HuH-7 (cell line): ENCODE data around the gene ANOS1.
"Not testable (repeated sequence)": the region's sequence is repeated elsewhere in the genome, so short reads cannot be mapped to it uniquely, and the experiment has no call there.

Source experiments
- DNase-seq: peaks from one replicate; pipeline ENCODE4 v3.0.0; 2011; ENCODE audit warnings: low spot score

Gene ANOS1

DNA sequence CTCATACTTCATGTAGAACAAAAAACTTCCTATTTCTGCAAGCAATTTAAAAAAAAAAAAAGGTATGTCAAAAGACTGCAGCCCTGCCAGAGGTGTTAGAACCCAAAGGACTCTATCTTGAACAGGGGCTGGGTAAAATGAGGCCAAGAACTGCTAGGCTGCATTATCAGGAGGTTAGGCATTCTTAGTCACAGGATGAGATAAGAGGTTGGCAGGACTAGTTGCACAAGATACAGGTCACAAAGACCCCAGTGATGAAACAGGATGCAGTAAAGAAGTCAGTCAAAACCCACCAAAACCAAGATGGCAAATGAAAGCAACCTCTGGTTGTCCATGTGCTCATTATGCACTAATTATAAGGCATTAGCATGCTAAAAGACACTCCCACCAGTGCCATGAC lies 104.1 kb downstream of the ANOS1 start:
- no peak for DNase-seq

DNA sequence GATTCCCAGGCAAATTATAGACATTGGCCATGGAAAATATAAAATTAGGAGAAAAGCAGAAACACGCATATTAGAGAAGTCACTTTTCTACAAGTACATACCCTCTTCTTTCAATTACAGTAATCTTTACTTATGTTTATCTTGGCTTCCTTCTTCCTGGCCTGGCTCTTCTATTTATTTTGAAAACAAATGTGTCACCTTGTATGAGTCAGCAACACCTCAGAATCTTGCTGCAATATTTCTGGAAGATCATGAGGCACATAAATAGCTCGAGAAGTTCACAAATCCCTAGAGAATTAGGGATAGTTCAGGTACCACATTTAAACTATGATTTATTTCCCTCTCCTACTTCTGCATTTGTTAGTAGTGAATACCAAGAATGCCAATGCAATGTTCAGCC lies 124.6 kb downstream of the ANOS1 start:
- no peak for DNase-seq

DNA sequence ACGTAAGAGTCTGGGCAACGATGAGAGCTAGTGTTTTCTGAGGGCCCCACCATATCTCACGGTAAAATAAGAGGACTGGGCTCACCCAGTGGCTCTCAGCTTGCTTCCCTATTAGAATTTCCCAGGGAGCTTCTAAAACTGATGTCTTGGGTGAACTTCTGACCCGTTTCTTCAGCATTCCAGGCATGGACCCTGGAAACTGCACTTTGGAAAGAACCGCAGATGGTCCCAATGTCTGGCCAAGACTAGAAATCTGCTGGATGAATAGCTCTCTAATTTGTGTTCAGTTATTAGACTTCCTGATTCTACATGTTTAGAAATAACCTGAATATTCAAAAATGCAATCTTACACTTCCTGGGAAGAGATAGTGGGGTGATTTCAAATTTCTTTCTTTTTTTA lies 127.8 kb downstream of the ANOS1 start:
- DNase-seq: no peak

DNA sequence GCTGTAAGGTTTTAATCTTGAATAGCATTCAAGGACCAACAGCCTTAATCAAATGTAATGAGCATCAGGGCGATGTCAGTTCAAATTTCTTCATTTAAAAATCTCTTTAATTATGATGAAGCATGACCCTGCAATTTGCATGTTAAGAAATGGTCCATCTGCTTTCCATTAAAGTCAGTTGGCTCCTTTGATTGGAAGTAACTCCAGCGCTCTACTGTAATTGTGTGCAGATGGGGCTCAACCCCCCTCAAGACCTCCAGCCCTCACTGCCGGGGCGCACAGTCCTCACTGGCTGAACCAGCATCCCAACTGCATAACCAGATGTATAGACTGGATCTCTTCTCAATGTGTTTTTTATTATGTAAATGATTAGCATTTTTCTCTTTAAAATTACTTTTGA lies 140.4 kb downstream of the ANOS1 start:
- DNase-seq: no peak

DNA sequence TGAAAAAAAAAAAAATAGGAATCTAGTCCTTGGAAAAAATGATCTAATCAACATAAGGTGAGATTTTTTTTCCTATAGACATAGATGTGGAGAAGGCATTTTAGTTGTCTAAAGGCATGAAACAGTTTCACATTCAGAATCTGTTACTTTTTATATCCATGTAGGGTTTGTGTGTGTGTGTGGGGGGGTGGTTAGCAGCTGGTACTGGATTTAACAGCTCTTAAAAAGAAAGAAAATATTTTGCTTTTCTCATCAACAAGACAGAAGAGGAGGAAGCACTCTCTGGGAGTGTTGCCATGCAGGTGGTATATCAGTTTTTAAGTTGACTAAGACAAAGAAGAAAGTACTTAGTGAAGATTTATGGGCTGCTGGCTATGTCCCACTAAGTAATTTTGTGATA lies 145.0 kb downstream of the ANOS1 start:
- no peak for DNase-seq

DNA sequence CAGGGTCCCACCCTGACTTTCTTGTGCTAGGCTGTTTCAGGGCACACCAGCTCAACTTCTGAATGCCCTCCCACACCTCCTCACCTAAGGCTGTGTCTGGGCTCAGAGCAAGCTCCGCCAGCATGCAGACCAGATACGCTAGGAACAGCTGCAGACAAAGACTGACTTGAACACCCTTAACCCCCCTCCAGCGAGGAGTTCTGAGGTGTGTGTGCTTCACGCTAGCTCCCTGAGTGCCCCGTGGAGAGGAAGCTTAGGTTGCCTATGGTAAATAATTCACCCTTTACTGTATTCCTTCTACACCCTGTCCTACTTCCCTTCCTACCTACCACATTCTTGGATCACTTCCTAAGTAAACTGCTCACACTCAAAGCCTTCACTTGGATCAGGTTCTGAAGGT lies 152.3 kb downstream of the ANOS1 start:
- no peak for DNase-seq

DNA sequence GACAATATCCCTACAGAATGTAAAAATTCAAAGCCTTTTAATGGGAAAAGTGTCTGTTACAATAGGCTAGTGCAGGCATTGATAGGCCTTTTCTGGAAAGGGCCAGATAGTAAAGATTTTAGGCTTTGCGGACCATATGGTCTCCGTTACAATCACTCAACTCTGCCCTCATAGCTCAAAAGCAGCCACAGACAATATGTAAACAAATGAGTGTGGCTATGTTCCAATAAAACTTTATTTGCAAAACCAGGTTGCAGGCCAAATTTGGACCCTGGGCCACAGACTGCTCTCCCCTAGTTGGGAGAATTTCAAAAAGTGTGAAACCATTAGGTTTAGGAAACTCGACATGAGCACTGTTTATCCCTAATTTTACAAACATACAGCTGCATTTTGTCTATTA lies 155.1 kb downstream of the ANOS1 start:
- DNase-seq: no peak

DNA sequence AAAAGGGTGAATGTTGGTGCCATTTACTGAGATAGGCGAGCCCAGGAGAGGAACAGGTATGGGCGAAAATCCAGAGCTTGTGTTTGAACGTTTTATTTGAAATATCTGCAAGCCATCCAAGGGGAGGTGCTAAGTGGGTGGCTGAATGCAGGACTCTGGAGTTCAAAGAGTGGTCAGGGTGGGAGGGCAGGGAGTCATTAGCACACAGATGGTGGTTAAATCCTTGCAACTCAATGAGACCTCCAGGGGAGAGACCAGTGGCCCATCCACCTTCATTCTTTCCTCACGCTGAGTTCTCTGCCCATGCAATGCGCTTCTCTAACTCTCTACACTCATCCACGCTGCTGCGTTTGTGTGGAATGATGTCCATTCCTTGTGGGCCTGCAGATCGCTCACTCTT lies 166.2 kb downstream of the ANOS1 start:
- no peak for DNase-seq

DNA sequence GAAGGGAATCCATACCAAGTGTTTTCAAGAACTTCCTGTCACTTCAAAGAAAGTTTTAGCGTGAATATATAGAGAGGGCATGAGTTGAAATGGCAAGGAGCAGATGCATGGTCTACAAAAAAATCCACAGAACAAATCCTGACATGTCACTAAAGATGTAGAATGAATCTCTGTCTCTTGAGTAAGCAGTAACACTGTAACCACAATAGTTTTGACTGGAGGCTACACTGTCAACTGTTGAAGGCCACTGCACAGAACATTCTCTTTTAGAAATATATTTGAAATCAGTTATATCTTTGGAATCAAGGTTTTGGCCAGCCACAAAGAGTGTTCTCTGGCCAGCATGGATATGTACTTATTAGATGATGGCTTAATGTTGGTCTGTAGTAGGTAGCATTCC lies 183.5 kb downstream of the ANOS1 start:
- DNase-seq: no peak

DNA sequence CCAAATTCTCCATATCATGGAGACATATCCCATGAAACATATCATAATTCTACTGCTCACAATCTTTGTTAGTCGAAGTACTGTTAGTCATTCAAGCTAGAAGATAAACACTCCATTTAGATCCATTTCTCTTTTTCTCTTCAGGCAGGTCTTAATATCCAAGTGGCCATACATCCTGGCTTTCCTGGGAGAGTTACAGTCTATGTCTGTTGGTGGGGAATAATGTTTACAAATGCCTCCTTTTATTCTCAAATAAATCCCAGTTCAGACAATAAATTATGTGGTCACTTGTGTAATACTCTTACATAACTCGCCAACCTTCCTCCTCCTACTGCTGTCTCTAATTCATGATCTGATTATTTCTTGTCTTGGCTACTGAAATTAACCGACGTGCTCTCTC lies 185.2 kb downstream of the ANOS1 start:
- no peak for DNase-seq

DNA sequence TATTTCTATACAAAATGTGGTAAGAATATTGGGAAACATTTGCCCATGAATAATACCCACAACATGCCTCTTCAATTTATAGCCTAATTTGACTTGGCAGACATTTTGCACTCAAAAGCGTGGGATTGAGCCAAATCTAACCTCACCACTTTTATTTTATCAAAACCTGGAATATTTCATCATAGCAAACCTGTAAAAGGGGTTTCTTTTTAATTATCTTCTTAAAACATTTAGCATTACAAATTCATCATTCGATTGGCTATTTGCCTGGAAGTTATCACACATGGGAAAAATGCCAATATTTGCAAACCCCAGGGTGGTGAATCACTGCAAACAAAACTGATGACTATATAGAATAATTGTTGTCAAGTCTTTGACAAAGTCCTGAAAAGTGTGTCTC lies 211.1 kb downstream of the ANOS1 start:
- no peak for DNase-seq

DNA sequence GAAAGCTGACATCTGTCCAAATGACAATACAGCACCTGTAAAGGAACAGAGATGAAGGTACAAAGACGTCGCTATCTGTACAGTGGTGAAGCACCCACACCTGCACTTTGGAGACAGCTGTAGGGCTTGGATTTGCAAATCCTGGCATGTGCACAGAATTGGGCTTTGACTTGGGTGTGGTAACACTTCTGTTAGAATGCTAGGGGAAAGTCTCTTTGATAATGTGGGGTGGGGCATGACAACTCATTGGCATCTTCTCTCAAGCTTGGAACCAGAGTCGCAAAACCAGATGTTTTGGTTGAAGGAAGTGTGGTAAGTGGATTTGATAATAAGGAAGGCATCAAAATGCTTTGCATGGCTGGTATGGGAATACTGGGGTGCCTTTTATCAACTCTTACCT lies 211.8 kb downstream of the ANOS1 start:
- no peak for DNase-seq

DNA sequence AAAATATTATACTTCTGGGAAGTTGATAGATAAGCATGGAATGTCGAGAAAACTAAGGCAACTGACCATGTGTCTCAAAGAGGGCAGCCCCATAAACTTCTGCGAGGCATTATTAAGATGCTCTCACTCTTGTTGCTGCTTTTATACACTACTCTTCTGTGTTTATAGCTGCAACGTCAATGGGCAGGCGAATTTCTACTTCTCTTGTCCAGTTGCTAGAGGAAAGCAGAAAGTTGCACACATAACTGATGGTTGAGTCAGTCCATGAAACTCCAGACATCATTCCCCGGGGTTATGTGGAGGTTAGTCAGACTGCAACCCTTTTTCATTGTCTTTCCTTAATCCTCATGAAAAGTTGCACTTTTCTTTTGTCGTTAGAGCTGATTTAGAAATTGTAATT lies 227.5 kb downstream of the ANOS1 start:
- DNase-seq: no peak

DNA sequence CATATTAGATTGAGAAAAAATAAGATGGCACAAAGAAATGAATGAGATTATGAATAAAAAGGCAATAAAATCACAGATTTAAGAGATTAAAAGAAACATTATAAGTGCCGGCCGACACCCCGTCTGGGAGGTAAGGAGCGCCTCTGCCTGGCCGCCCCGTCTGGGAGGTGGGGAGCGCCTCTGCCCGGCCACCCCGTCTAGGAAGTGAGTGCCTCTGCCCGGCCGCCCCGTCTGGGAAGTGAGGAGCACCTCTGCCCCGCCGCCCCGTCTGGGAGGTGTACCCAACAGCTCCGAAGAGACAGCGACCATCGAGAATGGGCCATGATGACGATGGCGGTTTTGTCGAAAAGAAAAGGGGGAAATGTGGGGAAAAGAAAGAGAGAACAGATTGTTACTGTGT lies 229.8 kb downstream of the ANOS1 start:
- DNase-seq: not testable (repeated sequence)

DNA sequence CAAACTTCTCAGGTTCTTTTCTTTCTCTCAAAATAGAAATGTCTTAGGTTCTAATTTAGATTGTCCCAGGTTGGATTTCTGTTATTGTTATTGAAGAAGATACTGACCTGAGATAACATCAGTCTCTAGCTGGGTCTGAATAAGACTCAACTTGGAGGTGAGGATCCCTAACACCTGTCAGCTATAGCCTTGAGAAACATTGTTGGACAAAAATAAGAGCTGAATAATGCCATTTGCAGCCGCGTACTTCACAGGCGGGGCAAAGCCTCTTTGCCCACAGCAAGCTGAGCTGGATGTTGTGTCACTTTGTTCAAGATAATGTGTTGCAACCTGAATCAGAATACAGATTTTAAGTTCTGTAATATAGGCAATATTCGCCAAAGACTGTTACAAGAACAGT lies 231.7 kb downstream of the ANOS1 start:
- DNase-seq: no peak

DNA sequence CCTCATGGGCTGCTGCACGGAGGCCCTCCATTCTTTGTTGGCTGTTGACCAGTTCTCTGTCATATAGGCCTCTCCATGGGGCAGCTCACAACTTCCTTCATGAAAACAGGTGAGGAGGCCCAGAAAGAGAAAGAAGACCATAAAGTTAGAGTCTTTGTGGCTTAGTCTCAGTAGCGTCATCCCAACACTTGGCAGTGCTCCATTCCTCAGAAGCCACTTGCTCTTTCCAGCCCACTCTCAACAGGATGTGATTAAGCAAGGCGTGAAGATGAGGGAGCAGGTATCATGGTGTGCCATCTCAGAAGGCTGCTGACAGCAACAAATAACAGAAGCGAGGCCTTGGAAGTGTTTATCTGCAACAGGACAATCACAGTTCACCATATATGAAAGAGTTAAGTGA lies 236.9 kb downstream of the ANOS1 start:
- DNase-seq: not testable (repeated sequence)

DNA sequence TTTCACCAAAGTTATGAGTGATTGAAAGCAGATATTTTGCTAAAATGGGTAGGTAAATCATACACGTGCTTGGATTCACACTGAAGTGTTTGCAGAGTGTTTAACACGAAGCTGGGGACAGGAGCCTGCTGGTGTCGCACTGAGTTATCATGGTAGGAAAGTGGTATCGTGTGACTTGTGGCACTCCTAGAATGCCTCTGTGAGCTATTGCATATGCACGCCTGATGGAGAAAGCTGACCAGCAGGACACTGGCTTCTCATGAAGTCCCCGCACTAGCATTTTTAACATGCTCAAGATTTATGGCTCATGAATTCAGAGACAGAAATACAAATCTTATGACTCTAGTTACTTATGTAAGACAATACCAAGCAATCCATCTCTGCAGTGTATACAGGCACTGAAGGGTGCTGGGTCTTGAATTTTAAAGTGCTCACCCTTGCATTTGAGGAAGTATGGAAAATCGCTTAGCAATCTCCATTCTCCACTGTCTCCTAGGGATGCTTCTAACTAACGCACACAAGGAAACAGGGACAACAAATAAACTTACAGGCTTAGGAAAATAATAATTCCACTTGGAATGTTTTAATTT lies 247.5 kb downstream of the ANOS1 start:
- DNase-seq: no peak
